Fibroblast of mammary gland (primary cell): ENCODE data around the gene LHPP.
A peak's percentile ranks its signal among the peaks of the same experiment; 100 is the strongest.

ENCODE experiments used
- DNase-seq: peaks from one replicate; pipeline ENCODE4 v3.0.0-alpha.2; 2010; ENCODE audit warnings: low read depth
- H3K4me3 ChIP-seq: 2 replicates; pipeline ENCODE4 v1.5.1; 2011; ENCODE audit warnings: low read depth, mild to moderate bottlenecking, low read length, moderate library complexity; ENCODE audit not compliant: control insufficient read depth
- TF ChIP-seq, protein P1 (sequence below): conservative IDR thresholded peaks from 2 replicates; pipeline ENCODE4 v1.5.1; 2011; ENCODE audit warnings: low read depth, low read length, inconsistent platforms; ENCODE audit not compliant: control insufficient read depth, insufficient read depth

Gene LHPP

DNA sequence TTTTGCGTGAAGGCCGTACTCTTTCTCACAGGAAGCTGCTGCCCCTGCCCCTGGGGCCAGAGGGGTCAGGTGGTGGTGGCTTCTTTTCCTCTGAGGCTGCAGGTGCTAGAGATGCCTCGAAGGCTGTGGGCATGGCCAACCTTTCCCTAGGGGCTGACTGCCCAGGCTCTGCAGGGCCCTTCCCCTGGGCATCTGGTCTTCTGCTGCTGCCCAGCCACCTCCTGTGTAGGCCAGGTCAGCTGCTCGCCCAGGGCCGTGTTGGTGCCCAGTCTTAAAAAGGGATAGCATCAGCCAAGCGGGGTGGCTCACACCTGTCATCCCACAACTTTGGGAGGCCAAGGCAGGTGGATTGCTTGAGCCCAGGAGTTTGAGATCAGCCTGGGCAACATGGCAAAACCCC is 168.2 kb downstream of the LHPP start:
- H3K4me3 ChIP-seq, result no peak overlapping the region
- TF ChIP-seq, protein P1, sequence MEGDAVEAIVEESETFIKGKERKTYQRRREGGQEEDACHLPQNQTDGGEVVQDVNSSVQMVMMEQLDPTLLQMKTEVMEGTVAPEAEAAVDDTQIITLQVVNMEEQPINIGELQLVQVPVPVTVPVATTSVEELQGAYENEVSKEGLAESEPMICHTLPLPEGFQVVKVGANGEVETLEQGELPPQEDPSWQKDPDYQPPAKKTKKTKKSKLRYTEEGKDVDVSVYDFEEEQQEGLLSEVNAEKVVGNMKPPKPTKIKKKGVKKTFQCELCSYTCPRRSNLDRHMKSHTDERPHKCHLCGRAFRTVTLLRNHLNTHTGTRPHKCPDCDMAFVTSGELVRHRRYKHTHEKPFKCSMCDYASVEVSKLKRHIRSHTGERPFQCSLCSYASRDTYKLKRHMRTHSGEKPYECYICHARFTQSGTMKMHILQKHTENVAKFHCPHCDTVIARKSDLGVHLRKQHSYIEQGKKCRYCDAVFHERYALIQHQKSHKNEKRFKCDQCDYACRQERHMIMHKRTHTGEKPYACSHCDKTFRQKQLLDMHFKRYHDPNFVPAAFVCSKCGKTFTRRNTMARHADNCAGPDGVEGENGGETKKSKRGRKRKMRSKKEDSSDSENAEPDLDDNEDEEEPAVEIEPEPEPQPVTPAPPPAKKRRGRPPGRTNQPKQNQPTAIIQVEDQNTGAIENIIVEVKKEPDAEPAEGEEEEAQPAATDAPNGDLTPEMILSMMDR, result no peak
- no peak for DNase-seq

DNA sequence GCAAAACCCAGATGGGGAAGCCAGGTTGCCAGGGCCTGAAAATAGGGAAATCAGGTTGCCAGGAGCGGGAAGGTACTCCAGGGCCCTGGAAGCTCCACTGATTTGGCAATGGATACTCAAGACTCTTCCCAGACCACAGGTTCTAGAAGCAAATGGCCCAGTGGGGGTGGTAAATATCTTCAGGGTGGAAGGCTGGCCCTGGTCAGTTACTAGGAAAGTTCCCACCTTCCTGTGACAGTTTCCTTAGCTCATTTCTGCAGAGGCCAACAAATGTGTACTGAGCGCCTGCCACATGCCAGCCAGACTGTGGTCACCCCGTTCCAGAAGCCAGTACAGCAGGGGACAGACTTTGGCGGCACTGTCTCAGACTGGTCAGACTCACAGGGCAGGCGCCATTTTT is 168.9 kb downstream of the LHPP start:
- no peak overlapping the region for H3K4me3 ChIP-seq
- no peak for DNase-seq
- TF ChIP-seq, protein P1, result no peak

DNA sequence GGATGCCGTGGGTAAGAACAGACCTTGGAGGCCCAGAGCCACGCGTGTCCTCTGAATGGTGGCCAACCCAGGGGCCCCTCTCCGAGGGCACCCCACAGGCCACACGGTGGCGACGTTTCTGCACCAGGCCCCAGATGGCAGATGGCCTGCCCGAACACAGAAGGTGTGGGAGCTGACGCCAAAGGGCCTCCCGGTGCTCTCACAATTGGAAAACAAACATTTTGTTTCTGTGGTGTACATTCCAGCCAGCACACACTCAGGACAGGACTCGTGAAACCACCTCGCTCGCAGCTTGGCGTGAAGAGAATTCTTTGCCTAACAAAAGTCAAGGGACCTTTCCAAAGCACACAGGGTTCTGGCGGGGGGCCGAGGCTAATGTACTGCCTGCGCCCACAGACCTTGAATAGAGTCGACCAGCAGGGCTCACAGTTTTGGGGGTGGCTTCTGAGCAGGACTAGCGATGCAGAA is 170.5 kb downstream of the LHPP start:
- peak; percentile 28 for DNase-seq
- no peak overlapping the region for H3K4me3 ChIP-seq
- TF ChIP-seq, protein P1, result peak; percentile 24

DNA sequence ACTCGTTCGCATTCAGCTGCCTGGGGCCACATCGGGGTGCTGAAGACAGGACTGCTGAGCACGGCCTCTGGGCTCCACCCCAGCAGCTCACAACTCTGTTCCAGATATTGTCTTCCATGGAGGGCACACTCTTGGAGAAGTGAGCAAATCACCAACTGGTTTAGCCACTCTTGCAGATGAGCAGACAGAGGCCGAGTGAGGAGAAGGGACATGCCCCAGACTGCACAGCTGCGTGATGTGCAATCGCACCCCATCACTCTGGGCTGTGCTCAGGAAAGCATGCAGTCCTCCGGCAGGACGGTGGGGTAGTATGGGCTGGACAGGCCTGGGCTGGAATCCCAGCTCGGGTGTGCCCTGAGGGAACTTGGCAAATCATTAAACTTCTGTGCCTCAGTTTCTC is 170.9 kb downstream of the LHPP start:
- TF ChIP-seq, protein P1, result no peak
- DNase-seq, result no peak

DNA sequence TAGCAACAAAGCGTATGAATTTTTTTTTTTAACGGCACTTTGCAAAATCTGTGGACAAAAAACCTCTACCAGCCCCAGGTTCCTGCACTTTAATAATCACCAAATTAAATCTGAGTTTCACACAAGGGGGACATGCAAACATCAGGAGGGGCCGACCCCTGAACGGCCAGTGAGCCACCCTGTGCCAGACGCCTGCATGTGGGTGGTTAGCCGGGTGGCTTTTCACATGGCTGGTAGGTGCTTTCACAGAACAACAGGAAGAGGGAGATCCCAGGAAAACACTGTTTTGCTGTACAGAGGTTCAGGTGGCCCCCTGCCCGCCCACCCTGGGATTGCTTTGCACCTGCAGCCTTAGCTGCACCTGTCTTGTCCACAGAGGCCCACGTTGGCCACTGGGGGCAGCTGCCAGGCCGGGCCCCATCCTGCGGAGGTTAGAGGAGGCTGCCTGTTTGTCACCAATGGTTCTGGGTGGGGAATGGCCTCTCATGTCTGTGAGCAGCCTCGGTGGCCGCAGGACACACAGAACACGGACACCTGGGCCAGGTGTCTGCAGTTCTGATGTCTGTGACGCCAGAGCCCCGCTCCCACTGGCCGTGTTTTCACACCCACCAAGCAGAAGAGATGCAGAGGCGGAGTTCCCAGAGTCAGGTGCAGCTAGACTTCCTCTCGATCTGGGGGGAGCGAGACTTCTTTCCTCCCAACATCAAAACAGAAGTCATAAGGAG is 174.8 kb downstream of the LHPP start:
- no peak for DNase-seq
- H3K4me3 ChIP-seq, result no peak overlapping the region
- TF ChIP-seq, protein P1, result no peak

More for the DNA sequence above, 170.9 kb downstream of the LHPP start:
- H3K4me3 ChIP-seq, result no peak overlapping the region

DNA sequence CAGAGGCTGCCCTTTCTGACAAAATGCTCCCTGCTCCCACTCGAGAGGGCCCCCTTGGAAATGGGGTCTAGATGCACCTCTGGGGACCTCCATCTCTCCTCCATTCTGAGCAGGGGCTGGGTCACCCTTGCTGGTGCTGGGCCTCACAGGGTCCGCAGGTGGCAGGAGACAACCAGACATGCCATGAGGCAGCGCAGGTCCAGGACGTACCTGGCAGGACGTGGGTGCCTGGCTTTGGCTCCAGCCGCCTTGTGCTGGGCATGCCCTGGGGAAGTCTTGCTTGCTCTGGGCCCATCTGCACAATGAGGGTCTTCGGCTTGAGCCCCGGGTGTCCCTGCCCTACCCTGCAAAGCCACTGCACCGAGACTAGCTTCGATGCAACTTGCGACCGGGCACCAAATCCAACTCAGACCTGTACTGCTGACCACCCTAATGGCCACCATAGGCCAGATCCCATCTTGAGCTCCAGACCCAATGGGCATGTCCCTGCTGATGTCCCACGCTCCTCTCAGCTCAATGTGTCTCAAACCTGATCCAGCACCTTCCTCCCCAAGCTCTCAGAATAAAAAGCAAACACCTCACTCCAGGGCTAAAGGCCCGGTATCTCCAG is 175.6 kb downstream of the LHPP start:
- DNase-seq, result no peak
- TF ChIP-seq, protein P1, result no peak
- no peak overlapping the region for H3K4me3 ChIP-seq

DNA sequence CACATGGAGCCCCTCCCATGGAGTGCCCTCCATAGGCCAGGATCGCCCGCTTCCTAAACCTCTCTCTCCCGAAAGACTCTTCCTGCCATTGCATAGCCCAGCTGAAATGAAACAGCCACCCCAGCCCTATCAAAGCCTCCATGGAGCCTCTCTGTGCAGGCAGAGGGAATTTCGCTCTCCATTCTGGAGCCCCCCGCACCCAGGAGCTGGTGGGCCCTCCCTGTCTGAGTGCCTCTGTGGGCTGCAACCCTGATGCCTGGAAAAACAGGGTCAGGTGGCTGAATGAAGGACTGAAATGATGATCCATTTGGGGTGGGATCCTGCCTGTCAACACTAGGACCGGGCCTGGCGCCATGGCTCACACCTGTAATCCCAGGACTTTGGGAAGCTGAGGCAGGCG is 176.1 kb downstream of the LHPP start:
- TF ChIP-seq, protein P1, result no peak
- no peak overlapping the region for H3K4me3 ChIP-seq
- DNase-seq, result no peak
